BE2C (cell line): ENCODE data around the gene DDX10.
"Not testable (repeated sequence)": the region's sequence is repeated elsewhere in the genome, so short reads cannot be mapped to it uniquely, and the experiment has no call there.

ENCODE experiments used
- DNase-seq: peaks from one replicate; pipeline ENCODE4 v3.0.0-alpha.2; 2020
- H3K27me3 ChIP-seq: fragments of 250-450 bp; sonication (Bioruptor Pico); 2 replicates; pipeline ENCODE4 v1.5.1; 2020; ENCODE audit warnings: mild to moderate bottlenecking
- H3K36me3 ChIP-seq: fragments of 250-450 bp; sonication (Bioruptor Pico); 2 replicates; pipeline ENCODE4 v1.5.1; 2020; ENCODE audit warnings: mild to moderate bottlenecking
- H3K4me1 ChIP-seq: fragments of 250-450 bp; sonication (Bioruptor Pico); 2 replicates; pipeline ENCODE4 v1.5.1; 2020
- H3K4me3 ChIP-seq: 2 replicates; pipeline ENCODE4 v1.5.1; 2011; ENCODE audit warnings: low read depth, low read length
- H3K9me3 ChIP-seq: fragments of 250-450 bp; sonication (Bioruptor Pico); 2 replicates; pipeline ENCODE4 v1.5.1; 2020
- CTCF ChIP-seq: IDR thresholded peaks from 2 replicates; pipeline ENCODE4 v1.5.1; 2012; ENCODE audit warnings: mild to moderate bottlenecking, low read depth, low read length

Gene DDX10

GRCh38 chr11:108758458-108758857 lies 93.6 kb downstream of the DDX10 start:
- no peak for DNase-seq
- no peak overlapping the region for H3K4me3 ChIP-seq
- H3K36me3 ChIP-seq: no peaks in the 10 kb centered on the region
- H3K4me1 ChIP-seq: peaks cover 8% of the 10 kb centered on the region
- H3K9me3 ChIP-seq: no peaks in the 10 kb centered on the region
- no peak for TF ChIP-seq CTCF
- no peaks in the 10 kb centered on the region for H3K27me3 ChIP-seq

GRCh38 chr11:108766596-108767173 lies 101.8 kb downstream of the DDX10 start:
- H3K4me1 ChIP-seq: no peaks in the 10 kb centered on the region; the same call in 1 of the 2 replicates
- DNase-seq: no peak
- H3K36me3 ChIP-seq: no peaks in the 10 kb centered on the region
- H3K27me3 ChIP-seq: no peaks in the 10 kb centered on the region
- TF ChIP-seq CTCF: no peak
- H3K9me3 ChIP-seq: no peaks in the 10 kb centered on the region
- H3K4me3 ChIP-seq: no peak overlapping the region

GRCh38 chr11:108768370-108768769 lies 103.5 kb downstream of the DDX10 start:
- DNase-seq: no peak
- H3K27me3 ChIP-seq: no peaks in the 10 kb centered on the region
- no peak overlapping the region for H3K4me3 ChIP-seq
- no peaks in the 10 kb centered on the region for H3K9me3 ChIP-seq
- H3K36me3 ChIP-seq: no peaks in the 10 kb centered on the region
- TF ChIP-seq CTCF: no peak
- H3K4me1 ChIP-seq: no peaks in the 10 kb centered on the region

- H3K4me1 ChIP-seq: no peaks in the 10 kb centered on the region
- no peak for TF ChIP-seq CTCF
- H3K36me3 ChIP-seq: no peaks in the 10 kb centered on the region
- H3K9me3 ChIP-seq: no peaks in the 10 kb centered on the region
- H3K27me3 ChIP-seq: no peaks in the 10 kb centered on the region
- no peak overlapping the region for H3K4me3 ChIP-seq
- no peak for DNase-seq
Observed at GRCh38 chr11:108768964-108769363, 104.1 kb downstream of the DDX10 start.

GRCh38 chr11:108774037-108774730 lies 109.3 kb downstream of the DDX10 start:
- no peak for DNase-seq
- Histone ChIP-seq H3K9me3 (no peaks in the 10 kb centered on the region), H3K36me3 (no peaks in the 10 kb centered on the region), H3K27me3 (no peaks in the 10 kb centered on the region), H3K4me3 (no peak overlapping the region), H3K4me1 (no peaks in the 10 kb centered on the region)
- no peak for TF ChIP-seq CTCF

GRCh38 chr11:108775324-108775723 lies 110.5 kb downstream of the DDX10 start:
- no peak for DNase-seq
- Histone ChIP-seq H3K4me1 (no peaks in the 10 kb centered on the region), H3K27me3 (no peaks in the 10 kb centered on the region), H3K4me3 (no peak overlapping the region), H3K9me3 (no peaks in the 10 kb centered on the region), H3K36me3 (no peaks in the 10 kb centered on the region)
- TF ChIP-seq CTCF: no peak

- H3K9me3 ChIP-seq, DNase-seq, H3K4me3 ChIP-seq, H3K36me3 ChIP-seq, H3K27me3 ChIP-seq, H3K4me1 ChIP-seq: not testable (repeated sequence)
Observed at GRCh38 chr11:108779147-108779546, 114.3 kb downstream of the DDX10 start.
